Measurements from ENCODE around the gene ELP1. TPM values are rescaled to one million over a fixed set of nuclear protein-coding genes. Genes with fewer than 3 reads are reported as not detected.

Gene ELP1
- total RNA-seq, 2 experiments from 2014 or later: 25.5 to 29.2 TPM

Other genes starting within 250 kb of the ELP1 start
- not detected for gene ACTL7B, start 78.1 kb downstream of the ELP1 start, total RNA-seq
- not detected for gene ACTL7A, start 71.9 kb downstream of the ELP1 start, total RNA-seq
- gene ABITRAM, start 276 bp upstream of the ELP1 start, total RNA-seq: 10 to 100 TPM in 1 of 2 experiments, 1 to 10 TPM in 1; 9.4 to 11.2 TPM
- 10 to 100 TPM; 23.2 to 25.9 TPM for gene CTNNAL1, start 79.4 kb upstream of the ELP1 start, total RNA-seq
- gene TMEM245, start 185.8 kb upstream of the ELP1 start, total RNA-seq: 10 to 100 TPM; 23.0 TPM
- not detected for gene FRRS1L, start 233.1 kb upstream of the ELP1 start, total RNA-seq

Measured in activated CD4-positive, alpha-beta memory T cell treated with anti-CD3 and anti-CD28 coated beads for 36 hours (primary cell).